Measurements from ENCODE around the gene S100PBP.

Gene S100PBP

DNA sequence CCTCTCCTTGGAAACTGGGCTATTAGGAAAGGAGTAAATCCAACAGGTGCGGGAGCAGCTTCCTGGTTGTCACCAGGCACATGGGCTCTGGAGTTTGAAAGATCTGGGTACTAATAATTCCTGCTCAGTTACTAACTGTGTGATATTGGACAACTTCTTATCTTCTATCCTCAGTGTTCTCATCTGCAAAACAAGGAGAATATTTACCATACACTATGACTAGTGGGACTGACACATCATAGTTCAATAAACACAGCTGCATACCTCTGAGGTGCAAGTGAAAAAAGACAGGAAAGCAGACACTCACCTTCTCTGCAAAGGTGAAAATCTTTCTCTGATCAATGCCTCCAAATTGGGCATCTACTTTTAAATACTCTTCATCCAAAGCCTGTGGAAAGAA lies 20.0 kb upstream of the S100PBP start:
- peaks cover 18% of the 10 kb centered on the region for H3K4me1 ChIP-seq (ENCODE audit: control insufficient read depth, insufficient read depth, low read depth, low read length)
- peak overlapping the region; percentile 91 for H3K27ac ChIP-seq (ENCODE audit: low read length, poor library complexity, severe bottlenecking)
- H2AFZ ChIP-seq (ENCODE audit: low read depth, low read length), result no peak overlapping the region
- no peak overlapping the region for H2BK12ac ChIP-seq (ENCODE audit: low read length in 2 of 2)
- no peak overlapping the region for H2BK120ac ChIP-seq (ENCODE audit: low read depth, low read length)
- H4K91ac ChIP-seq (ENCODE audit: low read length), result no peak overlapping the region
- H3K4ac ChIP-seq (ENCODE audit: low read depth in 1 of 2, low read length in 2 of 2), result no peak overlapping the region
- no peaks in the 10 kb centered on the region for H3K27me3 ChIP-seq (ENCODE audit: control insufficient read depth in 1 of 2, insufficient read depth in 1 of 2, low read length in 2 of 2)
- no peak for DNase-seq
- no peak overlapping the region for H3K14ac ChIP-seq (ENCODE audit: low read length in 2 of 2)
- H3K9me3 ChIP-seq (ENCODE audit: control insufficient read depth, low read length), result no peaks in the 10 kb centered on the region
- no peak overlapping the region for H4K8ac ChIP-seq (ENCODE audit: low read length)
- no peak overlapping the region for H2BK5ac ChIP-seq (ENCODE audit: low read depth, low read length, poor library complexity, severe bottlenecking)
- no peak overlapping the region for H3K9ac ChIP-seq (ENCODE audit: low read length)
- H3K79me1 ChIP-seq (replicated peaks; ENCODE audit: low read length, poor library complexity, severe bottlenecking), result peaks cover 7% of the 10 kb centered on the region
- no peak overlapping the region for H3K23ac ChIP-seq (ENCODE audit: low read length in 2 of 2)
- no peak overlapping the region for H3K4me3 ChIP-seq (ENCODE audit: insufficient read depth in 1 of 2, low read depth in 1 of 2, low read length in 2 of 2)
- no peak overlapping the region for H2BK15ac ChIP-seq (ENCODE audit: low read depth, poor library complexity, severe bottlenecking)
- H3K36me3 ChIP-seq (ENCODE audit: control insufficient read depth in 1 of 2, insufficient read depth in 2 of 2, low read depth in 1 of 2, low read length in 2 of 2), result peaks cover 17 to 73% of the 10 kb centered on the region in 2 experiments
- H3K18ac ChIP-seq (ENCODE audit: low read depth in 1 of 2, low read length in 2 of 2), result no peak overlapping the region
- H2AK5ac ChIP-seq (ENCODE audit: low read length, severe bottlenecking), result peak overlapping the region; percentile 98
- no peak overlapping the region for H3K4me2 ChIP-seq (ENCODE audit: low read length, poor library complexity, severe bottlenecking)
- 100% methylated on average over 1 of the region's 1 CpG for WGBS

DNA sequence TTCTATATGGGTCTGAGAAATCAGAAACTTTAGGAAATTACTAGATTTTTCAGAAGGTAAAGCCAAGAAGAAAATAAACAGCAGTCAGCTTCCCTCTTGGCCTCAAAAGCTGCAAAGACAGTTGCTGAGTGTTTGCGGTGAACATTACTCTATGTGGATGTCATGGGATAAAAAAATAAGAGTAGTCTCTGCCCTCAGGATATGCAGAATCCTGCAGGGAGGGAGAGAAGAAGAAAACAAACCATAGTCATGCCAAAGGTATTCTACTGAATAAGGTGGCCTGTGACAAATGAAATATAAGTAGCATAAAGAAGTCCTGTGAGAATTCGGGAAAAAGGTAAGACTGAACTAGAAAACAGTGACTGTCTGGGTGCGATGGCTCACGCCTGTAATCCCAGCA lies 19.3 kb upstream of the S100PBP start:
- WGBS, result 100% methylated on average over 4 of the region's 4 CpGs
- Histone ChIP-seq H3K4me2 (ENCODE audit: low read length, poor library complexity, severe bottlenecking) (peak overlapping the region; percentile 23), H3K9ac (ENCODE audit: low read length) (no peak overlapping the region), H3K36me3 (ENCODE audit: control insufficient read depth in 1 of 2, insufficient read depth in 2 of 2, low read depth in 1 of 2, low read length in 2 of 2) (peaks cover 24 to 75% of the 10 kb centered on the region in 2 experiments), H2BK120ac (ENCODE audit: low read depth, low read length) (no peak overlapping the region), H2BK12ac (ENCODE audit: low read length in 2 of 2) (no peak overlapping the region), H3K79me1 (replicated peaks; ENCODE audit: low read length, poor library complexity, severe bottlenecking) (peaks cover 10% of the 10 kb centered on the region), H4K8ac (ENCODE audit: low read length) (no peak overlapping the region), H4K91ac (ENCODE audit: low read length) (no peak overlapping the region), H3K9me3 (ENCODE audit: control insufficient read depth, low read length) (no peaks in the 10 kb centered on the region), H2AFZ (ENCODE audit: low read depth, low read length) (no peak overlapping the region), H2AK5ac (ENCODE audit: low read length, severe bottlenecking) (peak overlapping the region; percentile 98), H3K18ac (ENCODE audit: low read depth in 1 of 2, low read length in 2 of 2) (no peak overlapping the region), H3K27me3 (ENCODE audit: control insufficient read depth in 1 of 2, insufficient read depth in 1 of 2, low read length in 2 of 2) (no peaks in the 10 kb centered on the region), H3K27ac (ENCODE audit: low read length, poor library complexity, severe bottlenecking) (peak overlapping the region; percentile 91), H3K4me3 (ENCODE audit: insufficient read depth in 1 of 2, low read depth in 1 of 2, low read length in 2 of 2) (no peak overlapping the region), H3K4me1 (ENCODE audit: control insufficient read depth, insufficient read depth, low read depth, low read length) (peaks cover 18% of the 10 kb centered on the region), H3K14ac (ENCODE audit: low read length in 2 of 2) (no peak overlapping the region), H3K23ac (ENCODE audit: low read length in 2 of 2) (no peak overlapping the region), H2BK15ac (ENCODE audit: low read depth, poor library complexity, severe bottlenecking) (no peak overlapping the region), H2BK5ac (ENCODE audit: low read depth, low read length, poor library complexity, severe bottlenecking) (peak overlapping the region; percentile 92), H3K4ac (ENCODE audit: low read depth in 1 of 2, low read length in 2 of 2) (no peak overlapping the region)
- DNase-seq, result no peak

DNA sequence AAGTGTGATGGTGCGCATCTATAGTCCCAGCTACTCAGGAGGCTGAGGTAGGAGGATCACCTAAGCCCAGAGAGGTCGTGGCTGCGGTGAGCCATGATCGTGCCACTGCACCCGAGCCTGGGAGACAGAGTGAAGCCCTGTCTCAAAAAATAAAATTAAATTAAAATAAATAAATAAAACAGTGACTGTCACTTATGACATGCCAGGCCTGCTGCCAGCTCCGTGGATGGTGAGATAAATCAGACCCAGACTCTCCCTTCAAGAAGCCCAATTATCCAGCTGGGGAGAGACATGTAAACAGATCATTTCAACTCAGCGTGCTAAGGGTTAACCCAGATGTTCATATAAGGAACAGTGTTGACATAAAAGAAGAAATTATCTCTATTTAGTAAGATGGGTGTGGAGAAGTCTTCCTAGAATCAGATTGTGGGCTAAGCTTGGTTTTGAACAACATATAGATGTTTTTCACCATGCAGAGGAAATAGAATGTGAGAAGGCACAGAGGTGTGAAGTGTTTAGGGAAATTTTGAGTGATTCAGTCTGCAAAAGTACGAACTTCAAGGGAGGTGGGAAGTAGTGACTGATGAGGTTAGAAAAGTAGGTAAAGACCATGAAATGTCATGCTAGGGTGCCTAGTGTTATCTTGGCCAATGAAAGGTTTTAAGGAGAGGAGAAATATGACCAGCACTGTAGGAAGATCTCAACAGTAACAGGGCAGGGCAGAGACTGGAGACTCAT lies 18.6 kb upstream of the S100PBP start:
- Histone ChIP-seq H3K27me3 (ENCODE audit: control insufficient read depth in 1 of 2, insufficient read depth in 1 of 2, low read length in 2 of 2) (no peaks in the 10 kb centered on the region), H3K14ac (ENCODE audit: low read length in 2 of 2) (no peak overlapping the region), H3K4me2 (ENCODE audit: low read length, poor library complexity, severe bottlenecking) (peak overlapping the region; percentile 13), H3K4me1 (ENCODE audit: control insufficient read depth, insufficient read depth, low read depth, low read length) (peaks cover 18% of the 10 kb centered on the region), H3K9me3 (ENCODE audit: control insufficient read depth, low read length) (no peaks in the 10 kb centered on the region), H2AFZ (ENCODE audit: low read depth, low read length) (no peak overlapping the region), H3K79me1 (replicated peaks; ENCODE audit: low read length, poor library complexity, severe bottlenecking) (peaks cover 10% of the 10 kb centered on the region), H3K27ac (ENCODE audit: low read length, poor library complexity, severe bottlenecking) (peak overlapping the region; percentile 91), H3K36me3 (ENCODE audit: control insufficient read depth in 1 of 2, insufficient read depth in 2 of 2, low read depth in 1 of 2, low read length in 2 of 2) (peaks cover 24 to 72% of the 10 kb centered on the region in 2 experiments), H3K9ac (ENCODE audit: low read length) (no peak overlapping the region), H2BK15ac (ENCODE audit: low read depth, poor library complexity, severe bottlenecking) (no peak overlapping the region), H2AK5ac (ENCODE audit: low read length, severe bottlenecking) (peak overlapping the region; percentile 98), H3K4me3 (ENCODE audit: insufficient read depth in 1 of 2, low read depth in 1 of 2, low read length in 2 of 2) (no peak overlapping the region), H3K18ac (ENCODE audit: low read depth in 1 of 2, low read length in 2 of 2) (no peak overlapping the region), H4K91ac (ENCODE audit: low read length) (no peak overlapping the region), H4K8ac (ENCODE audit: low read length) (no peak overlapping the region), H3K4ac (ENCODE audit: low read depth in 1 of 2, low read length in 2 of 2) (no peak overlapping the region), H2BK120ac (ENCODE audit: low read depth, low read length) (no peak overlapping the region), H2BK12ac (ENCODE audit: low read length in 2 of 2) (no peak overlapping the region), H2BK5ac (ENCODE audit: low read depth, low read length, poor library complexity, severe bottlenecking) (peak overlapping the region; percentile 84), H3K23ac (ENCODE audit: low read length in 2 of 2) (no peak overlapping the region)
- DNase-seq, result no peak
- WGBS, result 91% methylated on average over 6 of the region's 8 CpGs

DNA sequence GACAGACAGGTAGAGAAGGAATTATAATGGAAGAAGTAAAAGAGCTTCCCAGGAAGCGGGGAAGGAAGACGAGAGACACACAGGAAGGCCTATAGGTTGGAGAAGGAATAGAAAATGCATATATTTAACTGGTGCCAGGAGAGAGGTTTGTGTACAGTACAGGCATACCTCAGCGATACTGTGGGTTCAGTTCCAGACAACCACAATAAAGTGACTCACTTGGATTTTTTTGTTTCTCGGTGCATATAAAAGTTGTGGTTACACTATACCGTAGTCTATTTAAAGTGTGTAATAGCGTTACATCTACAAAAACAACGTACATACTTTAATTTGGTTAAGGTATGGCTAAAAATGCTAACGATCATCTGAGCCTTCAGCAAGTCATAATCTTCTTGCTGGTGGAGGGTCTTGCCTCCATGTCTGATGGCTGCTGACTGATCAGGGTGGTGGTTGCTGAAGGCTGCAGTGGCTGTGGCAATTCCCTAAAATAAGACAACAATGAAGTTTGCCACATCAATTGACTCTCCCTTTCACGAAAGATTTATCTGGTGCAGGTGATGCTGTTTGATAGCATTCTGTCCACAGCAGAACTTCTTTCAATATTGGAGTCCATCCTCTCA lies 16.2 kb upstream of the S100PBP start:
- peak; percentile 31 for DNase-seq
- Histone ChIP-seq H4K8ac (ENCODE audit: low read length) (no peak overlapping the region), H4K91ac (ENCODE audit: low read length) (no peak overlapping the region), H3K27ac (ENCODE audit: low read length, poor library complexity, severe bottlenecking) (peak overlapping the region; percentile 61), H2AFZ (ENCODE audit: low read depth, low read length) (no peak overlapping the region), H3K4me1 (ENCODE audit: control insufficient read depth, insufficient read depth, low read depth, low read length) (peaks cover 16% of the 10 kb centered on the region), H3K9ac (ENCODE audit: low read length) (no peak overlapping the region), H3K4me2 (ENCODE audit: low read length, poor library complexity, severe bottlenecking) (no peak overlapping the region), H3K4ac (ENCODE audit: low read depth in 1 of 2, low read length in 2 of 2) (no peak overlapping the region), H2BK5ac (ENCODE audit: low read depth, low read length, poor library complexity, severe bottlenecking) (no peak overlapping the region), H2BK15ac (ENCODE audit: low read depth, poor library complexity, severe bottlenecking) (no peak overlapping the region), H3K27me3 (ENCODE audit: control insufficient read depth in 1 of 2, insufficient read depth in 1 of 2, low read length in 2 of 2) (no peaks in the 10 kb centered on the region), H3K79me1 (replicated peaks; ENCODE audit: low read length, poor library complexity, severe bottlenecking) (peaks cover 11% of the 10 kb centered on the region), H3K4me3 (ENCODE audit: insufficient read depth in 1 of 2, low read depth in 1 of 2, low read length in 2 of 2) (no peak overlapping the region), H3K36me3 (ENCODE audit: control insufficient read depth in 1 of 2, insufficient read depth in 2 of 2, low read depth in 1 of 2, low read length in 2 of 2) (peaks cover 27 to 66% of the 10 kb centered on the region in 2 experiments), H2BK12ac (ENCODE audit: low read length in 2 of 2) (no peak overlapping the region), H3K9me3 (ENCODE audit: control insufficient read depth, low read length) (no peaks in the 10 kb centered on the region), H3K18ac (ENCODE audit: low read depth in 1 of 2, low read length in 2 of 2) (no peak overlapping the region), H2BK120ac (ENCODE audit: low read depth, low read length) (no peak overlapping the region), H2AK5ac (ENCODE audit: low read length, severe bottlenecking) (no peak overlapping the region), H3K14ac (ENCODE audit: low read length in 2 of 2) (no peak overlapping the region), H3K23ac (ENCODE audit: low read length in 2 of 2) (no peak overlapping the region)
- WGBS, result 95% methylated on average over 9 of the region's 9 CpGs
